Lung (tissue), 12 donors: Measurements from ENCODE around the gene KRTAP10-8. TPM values are rescaled to one million over a fixed set of nuclear protein-coding genes. Genes with fewer than 3 reads are reported as not detected.
"Not testable (repeated sequence)": the region's sequence is repeated elsewhere in the genome, so short reads cannot be mapped to it uniquely, and the experiment has no call there.

ENCODE experiments used
- ATAC-seq: fragments of 200-7000 bp; cut with Tn5 transposase; one replicate; pipeline ENCODE4 v1.9.1; 2020; ENCODE audit warnings: moderate number of reproducible peaks; ENCODE audit not compliant: insufficient read depth, low FRiP score
- DNase-seq, 3 donors: peaks; one replicate each; pipeline ENCODE4 v3.0.0-alpha.2; 2013 to 2017
- H3K27ac ChIP-seq, 2 donors: one replicate each; pipeline ENCODE4 v1.5.1; 2013; ENCODE audit warnings: mild to moderate bottlenecking in 2 of 2, moderate library complexity in 2 of 2, control low read depth in 1 of 2, inconsistent platforms in 1 of 2, low read depth in 1 of 2, low read length in 1 of 2
- H3K27me3 ChIP-seq, 3 donors: one replicate each; pipeline ENCODE4 v1.5.1; 2013; ENCODE audit warnings: low read length in 2 of 3; ENCODE audit not compliant: control insufficient read depth in 3 of 3, insufficient read depth in 3 of 3
- H3K36me3 ChIP-seq, 4 donors: one replicate each; pipeline ENCODE4 v1.5.1; 2013; ENCODE audit warnings: low read length in 4 of 4, mild to moderate bottlenecking in 1 of 4, moderate library complexity in 1 of 4; ENCODE audit not compliant: control insufficient read depth in 4 of 4, insufficient read depth in 4 of 4
- H3K4me1 ChIP-seq, 5 donors: one replicate each; pipeline ENCODE4 v1.5.1; 2013; ENCODE audit warnings: low read length in 5 of 5, mild to moderate bottlenecking in 2 of 5, moderate library complexity in 1 of 5; ENCODE audit not compliant: control insufficient read depth in 5 of 5, insufficient read depth in 5 of 5
- H3K4me3 ChIP-seq: one replicate; pipeline ENCODE4 v1.5.1; 2013; ENCODE audit warnings: mild to moderate bottlenecking, control low read depth, moderate library complexity
- H3K9ac ChIP-seq, 2 donors: one replicate each; pipeline ENCODE4 v1.5.1; 2013; ENCODE audit warnings: low read length in 2 of 2, control low read depth in 1 of 2; ENCODE audit not compliant: insufficient read depth in 1 of 2
- H3K9me3 ChIP-seq, 4 donors: one replicate each; pipeline ENCODE4 v1.5.1; 2013; ENCODE audit warnings: low read length in 3 of 4, mild to moderate bottlenecking in 1 of 4, moderate library complexity in 1 of 4; ENCODE audit not compliant: control insufficient read depth in 4 of 4, insufficient read depth in 3 of 4
- CTCF ChIP-seq: IDR thresholded peaks from 2 replicates; pipeline ENCODE4 v1.5.1; 2012; ENCODE audit warnings: mild to moderate bottlenecking; ENCODE audit errors: control extremely low read depth, extremely low read depth
- WGBS, 2 donors: extraction: QIAGEN DNeasy Blood & Tissue Kit; methylation state at CpG; one replicate each; pipeline ENCODE4 v1.1.7; 2013; 5-methylcytosine and 5-hydroxymethylcytosine counted together
- polyA plus RNA-seq, 2 donors: library from polyadenylated mRNA; stranded (reverse); fragments of 200-250 nt; gene quantifications; one replicate each; pipeline ENCODE4 v1.2.1, GENCODE V29; 2013
- total RNA-seq, 2 donors: library from RNA; depleted of rRNA in 1 of 2; stranded (reverse); fragments of >200 nt in 1 of 2; gene quantifications; one replicate each; pipeline ENCODE4 v1.2.1, GENCODE V29; 2014 to 2021
- donor health status: control.
- donor health status: control.
- donor health status: Bipolar disorder and iron deficiency.
- donor health status: healthy.
- donor health status: DM: yes; HTN: yes; CAD: no.

The KRTAP10-8 gene
- total and polyA plus RNA-seq, 4 donors, result not detected

GRCh38 chr21:44589586-44590305 lies 22.1 kb upstream of the KRTAP10-8 start:
- Histone ChIP-seq H3K9ac (no peak overlapping the region), H3K4me1 (peaks cover 0 to 8% (median 0%) of the 10 kb centered on the region in 5 donors), H3K27me3 (peaks cover 0 to under 1% (median 0%) of the 10 kb centered on the region in 3 donors), H3K27ac (no peak overlapping the region), H3K9me3 (peaks cover 0 to 6% (median 0%) of the 10 kb centered on the region in 4 donors), H3K4me3 (no peak overlapping the region), H3K36me3 (no peaks in the 10 kb centered on the region)
- no peak for TF ChIP-seq CTCF
- 79 to 85% methylated on average over 24 of the region's 24 CpGs for WGBS, 2 donors
- DNase-seq, result no peak
- no peak for ATAC-seq

- WGBS, 2 donors, result 79 to 92% methylated on average over 9 to 10 of the region's 10 CpGs
- no peak for ATAC-seq
- H3K27me3 ChIP-seq, result no peaks in the 10 kb centered on the region
- no peak overlapping the region for H3K9ac ChIP-seq
- DNase-seq, result no peak
- H3K27ac ChIP-seq, result no peak overlapping the region
- no peaks in the 10 kb centered on the region for H3K36me3 ChIP-seq
- H3K9me3 ChIP-seq, result peaks cover 0 to 6% (median 0%) of the 10 kb centered on the region in 4 donors
- H3K4me1 ChIP-seq, result peaks cover 0 to 8% (median 0%) of the 10 kb centered on the region in 5 donors
- no peak overlapping the region for H3K4me3 ChIP-seq
- no peak for TF ChIP-seq CTCF
These were observed 21.6 kb upstream of the KRTAP10-8 start for GRCh38 chr21:44590311-44590721.

- 69 to 80% methylated on average over 9 to 19 of the region's 19 CpGs for WGBS, 2 donors
- not testable (repeated sequence) for H3K36me3 ChIP-seq, H3K4me3 ChIP-seq, H3K27ac ChIP-seq, H3K9me3 ChIP-seq, ATAC-seq, H3K27me3 ChIP-seq, DNase-seq, H3K4me1 ChIP-seq, H3K9ac ChIP-seq
These were observed 20.7 kb upstream of the KRTAP10-8 start for GRCh38 chr21:44590897-44591800.

- H3K27me3 ChIP-seq, H3K4me1 ChIP-seq, H3K36me3 ChIP-seq, DNase-seq, ATAC-seq, H3K9ac ChIP-seq, H3K27ac ChIP-seq, H3K4me3 ChIP-seq, H3K9me3 ChIP-seq: not testable (repeated sequence)
- WGBS, 2 donors, result 55 to 82% methylated on average over 1 to 4 of the region's 4 CpGs
These were observed 20.1 kb upstream of the KRTAP10-8 start for GRCh38 chr21:44591801-44592130.
